Right lobe of liver (tissue), 4 donors: ENCODE data around the gene SGCD.

ENCODE experiments used
- POLR2A ChIP-seq: fragments of 450-650 bp; IDR thresholded peaks from one replicate; pipeline ENCODE4 v1.6.1; 2017; ENCODE audit warnings: antibody characterized with exemption, mild to moderate bottlenecking
- TF ChIP-seq, protein P1 (sequence below), 4 donors: fragments of 200-600 bp in 3 of 4; fragments of 450-650 bp in 1 of 4; IDR thresholded peaks; one replicate each; pipeline versions ENCODE4 v1.5.1 to v1.8.0; 2016 to 2022; ENCODE audit warnings: antibody characterized with exemption in 4 of 4, mild to moderate bottlenecking in 2 of 4
- donor health status: DM: no; HTN: no; CAD: no.
- donor health status: DM: no; HTN: no; CAD: no.
- donor health status: DM: no; HTN: yes; CAD: no.

DNA sequence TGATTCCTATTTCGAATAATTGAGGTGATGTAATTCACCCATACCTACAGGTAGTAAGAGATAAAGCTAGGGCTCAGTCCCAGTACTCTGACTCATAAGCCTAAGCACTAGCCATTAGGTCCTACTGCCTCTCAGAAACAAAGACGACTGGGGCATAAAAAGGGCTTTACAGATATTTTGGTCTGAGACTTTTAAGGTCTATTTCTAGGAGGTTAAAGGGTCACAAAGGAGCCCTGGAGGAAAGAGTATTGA is 69.8 kb downstream of the SGCD start:
- TF ChIP-seq, protein P1, sequence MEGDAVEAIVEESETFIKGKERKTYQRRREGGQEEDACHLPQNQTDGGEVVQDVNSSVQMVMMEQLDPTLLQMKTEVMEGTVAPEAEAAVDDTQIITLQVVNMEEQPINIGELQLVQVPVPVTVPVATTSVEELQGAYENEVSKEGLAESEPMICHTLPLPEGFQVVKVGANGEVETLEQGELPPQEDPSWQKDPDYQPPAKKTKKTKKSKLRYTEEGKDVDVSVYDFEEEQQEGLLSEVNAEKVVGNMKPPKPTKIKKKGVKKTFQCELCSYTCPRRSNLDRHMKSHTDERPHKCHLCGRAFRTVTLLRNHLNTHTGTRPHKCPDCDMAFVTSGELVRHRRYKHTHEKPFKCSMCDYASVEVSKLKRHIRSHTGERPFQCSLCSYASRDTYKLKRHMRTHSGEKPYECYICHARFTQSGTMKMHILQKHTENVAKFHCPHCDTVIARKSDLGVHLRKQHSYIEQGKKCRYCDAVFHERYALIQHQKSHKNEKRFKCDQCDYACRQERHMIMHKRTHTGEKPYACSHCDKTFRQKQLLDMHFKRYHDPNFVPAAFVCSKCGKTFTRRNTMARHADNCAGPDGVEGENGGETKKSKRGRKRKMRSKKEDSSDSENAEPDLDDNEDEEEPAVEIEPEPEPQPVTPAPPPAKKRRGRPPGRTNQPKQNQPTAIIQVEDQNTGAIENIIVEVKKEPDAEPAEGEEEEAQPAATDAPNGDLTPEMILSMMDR (IDR thresholded peaks at IDR 0.05): no peak
- TF ChIP-seq POLR2A: no peak
